NCI-H128 (cell line): ENCODE measurements around the gene CGNL1.

ENCODE experiments used
- DNase-seq: peaks from one replicate; lab custom pipeline; 2025; ENCODE audit not compliant: unreplicated experiment; lab: John Stamatoyannopoulos, UW

The CGNL1 gene

DNA sequence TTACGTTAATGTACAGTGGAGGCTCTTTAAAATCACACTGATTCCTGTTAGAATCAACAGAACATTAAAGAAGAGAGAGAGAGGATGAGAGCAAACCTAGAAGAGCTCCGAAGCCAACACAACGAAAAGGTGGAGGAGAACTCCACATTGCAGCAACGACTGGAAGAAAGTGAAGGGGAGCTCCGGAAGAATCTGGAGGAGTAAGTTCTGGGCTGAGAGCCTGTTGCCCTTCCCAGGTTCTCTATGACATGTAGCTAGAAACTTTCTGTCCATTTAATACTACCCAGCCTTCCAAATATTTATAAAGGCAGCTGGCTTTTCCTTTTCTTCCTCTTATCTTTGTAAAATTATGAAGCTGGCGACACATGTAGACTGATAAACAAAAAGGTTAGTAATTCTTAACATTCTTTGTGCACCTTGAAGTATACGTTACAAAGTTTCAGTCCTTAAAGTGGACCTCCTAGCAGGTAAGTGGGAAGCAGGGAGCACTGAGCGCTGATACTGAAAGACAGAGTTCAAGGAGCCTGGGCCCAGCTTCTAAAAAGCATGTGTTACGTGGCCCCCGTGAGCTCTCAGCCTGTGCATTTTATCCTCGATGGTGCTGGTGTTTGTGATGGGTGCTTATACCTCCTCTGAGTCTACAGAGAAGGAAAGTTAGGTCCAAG is 75.9 kb downstream of the CGNL1 start:
- DNase-seq = no peak

DNA sequence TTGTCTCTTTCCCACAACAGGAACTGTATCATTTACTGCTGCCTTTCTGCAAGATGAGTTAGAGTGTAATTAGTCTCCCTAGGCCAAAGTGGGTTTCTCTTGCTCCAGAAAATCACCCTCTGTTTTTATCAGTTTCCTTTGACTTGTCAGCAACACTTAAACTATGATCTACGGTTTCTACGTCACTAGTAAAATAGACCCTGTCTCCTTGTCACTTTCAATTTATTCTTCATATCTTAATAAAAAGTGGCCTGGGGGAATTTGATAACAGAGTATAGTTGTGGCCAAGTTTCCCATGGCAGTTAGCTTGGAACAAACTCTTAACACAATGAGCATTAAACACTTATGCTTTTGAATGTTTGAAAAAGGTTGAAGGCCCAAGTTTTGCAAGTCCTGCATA is 79.6 kb downstream of the CGNL1 start:
- no peak for DNase-seq

DNA sequence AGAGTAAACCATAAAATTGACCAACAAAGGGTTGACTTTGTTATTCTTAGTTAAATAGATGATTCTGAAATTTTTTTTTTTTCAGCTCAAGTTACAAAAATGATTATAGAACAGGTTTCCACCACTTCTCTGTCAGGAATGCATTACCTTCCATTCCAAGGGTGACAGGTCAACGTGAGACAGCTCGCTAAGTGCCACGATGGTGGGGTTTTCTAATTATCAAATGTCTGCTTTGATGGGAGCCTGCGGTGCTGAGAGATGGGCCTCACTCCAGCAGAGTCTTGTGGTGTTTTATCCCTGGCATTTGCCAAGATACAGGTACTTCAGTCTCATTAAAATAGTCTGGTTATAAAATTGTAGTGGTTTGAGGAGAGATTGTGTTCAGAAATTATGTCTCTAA is 80.3 kb downstream of the CGNL1 start:
- no peak for DNase-seq

DNA sequence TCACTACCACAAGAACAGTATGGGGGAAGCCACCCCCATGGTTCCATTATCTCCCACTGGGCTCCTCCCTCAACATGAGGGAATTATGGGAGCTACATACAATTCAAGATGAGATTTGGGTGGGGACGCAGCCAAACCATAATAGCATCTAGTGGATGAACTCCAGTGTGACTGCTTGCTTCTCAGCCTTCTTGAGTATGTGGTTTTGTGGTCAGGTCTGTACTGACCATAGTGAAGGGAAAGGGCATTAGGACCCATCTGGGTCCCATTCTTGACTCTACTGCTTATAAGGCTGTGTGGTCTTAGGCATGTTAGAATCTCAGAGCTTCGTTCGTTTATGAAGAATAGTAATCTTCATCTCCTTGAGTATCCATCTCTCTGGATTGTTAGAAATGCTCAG is 81.4 kb downstream of the CGNL1 start:
- no peak for DNase-seq

DNA sequence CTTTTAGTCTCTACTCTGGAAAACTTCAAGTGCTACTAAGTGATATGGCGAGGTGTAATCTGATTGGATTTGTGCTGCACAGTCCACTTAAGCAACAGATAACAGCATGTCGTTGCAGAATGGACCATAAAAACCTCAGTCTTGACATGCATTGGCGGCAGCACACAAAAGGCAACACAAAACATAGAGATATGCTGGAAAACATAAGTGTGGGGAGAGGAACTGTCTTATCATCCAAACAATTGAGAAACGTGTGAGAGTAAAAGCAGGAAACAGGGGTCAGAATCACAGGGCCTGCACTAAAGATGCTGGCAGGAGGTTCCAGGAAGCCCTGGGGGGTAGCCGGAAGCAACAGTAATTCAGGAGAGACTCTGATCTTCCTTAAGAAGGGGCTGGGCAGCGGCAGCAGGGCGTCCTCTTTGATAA is 82.1 kb downstream of the CGNL1 start:
- DNase-seq = no peak

DNA sequence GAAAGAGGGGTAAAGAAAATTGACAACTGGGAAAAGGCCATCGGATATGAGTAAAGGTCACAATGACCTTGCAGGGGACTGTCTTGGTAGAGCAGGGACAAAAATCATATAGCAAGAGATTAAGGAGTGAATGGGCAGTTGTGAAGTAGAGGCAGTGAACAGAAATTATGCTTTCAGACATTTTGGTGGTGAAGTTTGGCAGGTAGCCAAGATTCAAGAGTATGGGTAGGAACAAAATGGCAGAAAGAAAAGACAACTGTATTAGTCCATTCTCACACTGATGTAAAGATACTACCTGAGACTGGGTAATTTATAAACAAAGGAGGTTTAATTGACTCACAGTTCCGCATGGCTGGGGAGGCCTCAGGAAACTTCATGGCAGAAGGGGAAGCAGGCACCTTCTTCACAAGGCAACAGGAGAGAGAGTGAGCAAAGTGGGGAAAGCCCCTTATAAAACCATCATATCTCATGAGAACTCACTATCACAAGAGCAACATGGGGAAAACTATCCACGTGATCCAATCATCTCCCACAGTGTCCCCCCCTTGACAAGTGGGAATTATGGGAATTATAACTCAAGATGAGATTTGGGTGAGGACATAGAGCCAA is 84.0 kb downstream of the CGNL1 start:
- DNase-seq = no peak

DNA sequence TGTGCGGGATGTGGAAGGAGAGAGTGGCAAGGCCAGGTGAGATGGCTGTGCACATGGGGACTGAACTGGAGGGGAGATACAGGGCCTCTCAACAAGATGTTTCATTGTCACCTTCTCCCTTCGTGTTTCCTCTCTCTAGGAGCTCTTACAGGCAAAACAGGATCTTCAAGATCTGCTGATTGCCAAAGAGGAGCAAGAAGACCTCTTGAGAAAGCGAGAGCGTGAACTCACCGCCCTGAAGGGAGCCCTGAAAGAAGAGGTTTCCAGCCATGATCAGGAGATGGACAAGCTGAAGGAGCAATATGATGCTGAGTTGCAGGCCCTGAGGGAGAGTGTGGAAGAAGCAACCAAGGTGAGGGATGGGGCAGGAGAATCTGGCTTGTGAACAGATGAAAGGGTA is 85.2 kb downstream of the CGNL1 start:
- DNase-seq = no peak

DNA sequence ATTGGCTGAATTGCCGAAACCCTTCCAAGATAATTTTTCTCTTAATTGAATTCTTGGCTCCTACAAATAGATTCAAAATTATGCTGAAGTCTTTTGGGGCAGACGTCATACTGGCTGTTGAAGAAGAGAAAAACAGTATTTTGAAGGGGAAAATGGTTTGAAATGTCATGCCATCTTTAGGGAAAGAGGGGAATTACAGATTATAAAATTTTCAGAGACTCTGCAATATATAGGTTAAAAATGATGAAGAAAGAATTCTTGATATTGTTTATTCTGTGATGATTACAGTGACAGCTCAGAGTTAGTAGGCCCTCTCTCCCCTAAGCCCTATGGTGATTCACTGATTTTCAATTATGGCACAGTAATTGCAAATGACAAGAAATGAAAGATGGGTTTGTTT is 86.1 kb downstream of the CGNL1 start:
- DNase-seq = no peak

DNA sequence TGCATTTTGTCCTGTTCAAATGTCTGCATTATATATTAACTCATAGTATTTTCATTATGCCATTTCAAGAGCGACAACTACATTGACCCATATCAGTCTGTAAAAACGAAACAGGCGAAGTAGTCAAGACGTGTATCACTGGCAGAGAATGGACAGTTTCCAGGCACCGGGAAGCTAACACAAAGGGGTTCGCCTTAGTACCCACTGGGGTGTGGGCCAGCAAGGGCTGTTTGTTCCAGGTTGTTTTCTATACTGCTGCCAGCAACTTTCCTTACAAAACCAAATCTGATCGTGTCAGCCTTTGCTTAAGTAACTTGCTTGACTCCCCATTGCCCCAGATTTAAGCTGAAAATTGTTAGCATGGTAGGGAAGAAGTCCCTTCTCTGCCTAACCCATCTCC is 87.1 kb downstream of the CGNL1 start:
- no peak for DNase-seq

DNA sequence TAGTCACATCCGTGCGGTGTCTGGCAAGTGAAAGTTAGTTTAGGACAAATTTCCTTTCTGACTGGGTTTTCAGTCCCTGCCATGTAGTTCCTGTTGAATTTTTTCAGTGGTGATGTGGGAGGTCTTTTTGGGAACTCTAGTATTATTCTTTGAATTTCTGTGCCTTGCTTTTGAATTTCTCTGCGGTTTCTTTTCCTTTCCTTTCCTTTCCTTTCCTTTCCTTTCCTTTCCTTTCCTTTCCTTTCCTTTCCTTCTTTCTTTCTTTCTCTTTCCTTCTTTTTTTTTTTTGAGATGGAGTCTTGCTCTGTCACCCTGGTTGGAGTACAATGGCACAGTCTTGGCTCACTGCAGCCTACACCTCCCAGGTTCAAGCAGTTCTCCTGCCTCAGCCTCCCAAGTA is 88.2 kb downstream of the CGNL1 start:
- DNase-seq = no peak

DNA sequence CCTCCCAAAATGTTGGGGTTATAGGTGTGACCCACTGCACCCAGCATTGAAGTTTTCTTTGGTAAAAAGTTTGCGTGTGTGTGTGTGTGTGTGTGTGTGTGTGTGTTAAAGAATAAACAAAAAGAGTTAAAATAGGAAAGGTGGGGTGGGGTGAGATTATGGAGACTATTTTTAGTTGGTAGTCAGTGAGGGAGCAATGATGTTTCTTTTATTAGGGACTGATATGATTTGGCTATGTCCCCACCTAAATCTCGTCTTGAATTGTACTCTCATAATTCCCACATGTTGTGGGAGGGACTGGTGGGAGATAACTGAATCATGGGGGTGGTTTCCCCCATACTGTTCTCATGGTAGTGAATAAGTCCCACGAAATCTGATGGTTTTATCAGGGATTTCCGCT is 92.2 kb downstream of the CGNL1 start:
- no peak for DNase-seq

DNA sequence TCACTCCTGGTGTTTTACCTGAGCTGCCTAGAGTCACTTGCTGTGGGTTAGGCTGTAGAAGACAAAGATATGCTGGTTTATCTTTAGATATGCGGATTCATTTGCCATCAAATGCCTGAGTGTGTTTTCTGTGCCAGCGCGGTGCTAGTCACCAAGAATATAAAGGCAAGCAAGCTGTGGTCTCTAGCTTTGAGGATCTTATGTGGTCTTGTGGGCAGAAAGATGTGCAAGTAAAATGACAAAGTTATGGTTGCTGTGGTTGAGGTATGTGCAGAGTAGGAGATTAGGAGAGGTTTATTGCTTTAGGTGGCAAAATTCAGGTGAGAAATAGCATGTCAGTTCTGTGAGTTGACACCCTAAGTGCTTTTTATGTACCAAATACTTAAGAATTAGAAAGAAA is 94.2 kb downstream of the CGNL1 start:
- no peak for DNase-seq

DNA sequence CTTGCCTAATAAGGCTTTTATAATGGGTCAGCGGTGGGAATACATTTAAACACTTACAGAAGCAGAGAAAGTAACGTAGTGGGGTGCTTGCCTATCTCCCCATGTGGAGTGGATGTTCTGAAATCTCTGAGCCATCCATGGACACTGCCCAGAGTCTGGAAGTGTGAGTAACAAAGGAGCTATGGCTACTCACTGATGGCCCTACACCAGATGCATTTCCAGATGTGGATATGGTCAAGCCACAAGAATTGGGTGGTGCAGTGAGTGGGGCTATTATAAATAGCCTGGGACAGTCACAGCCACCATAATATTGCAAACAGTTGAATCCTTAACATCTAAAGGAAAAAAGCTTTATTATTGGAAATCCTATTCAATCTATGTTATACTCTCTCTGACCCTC is 96.6 kb downstream of the CGNL1 start:
- DNase-seq = no peak

DNA sequence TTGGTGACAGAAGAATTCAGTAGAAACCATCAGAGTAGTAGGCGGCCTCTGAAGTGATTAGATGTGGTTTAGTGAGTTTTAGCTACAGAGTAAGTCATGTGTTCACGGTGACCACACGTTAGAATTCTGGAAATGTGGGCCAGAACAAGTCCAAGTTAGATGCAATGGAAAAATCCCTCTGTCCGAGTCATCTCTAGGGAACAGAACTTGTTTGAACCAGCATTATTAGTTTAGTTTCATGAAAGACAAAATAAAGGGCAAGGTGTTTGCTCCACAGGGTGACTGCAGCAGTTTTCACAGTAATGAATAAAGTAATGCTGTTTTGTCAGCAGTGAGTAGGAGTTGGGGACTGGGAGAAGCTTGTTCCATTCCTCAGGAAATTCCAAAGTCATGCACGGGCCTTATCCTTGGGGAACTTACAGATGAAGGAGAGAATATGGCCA is 100.2 kb downstream of the CGNL1 start:
- no peak for DNase-seq

DNA sequence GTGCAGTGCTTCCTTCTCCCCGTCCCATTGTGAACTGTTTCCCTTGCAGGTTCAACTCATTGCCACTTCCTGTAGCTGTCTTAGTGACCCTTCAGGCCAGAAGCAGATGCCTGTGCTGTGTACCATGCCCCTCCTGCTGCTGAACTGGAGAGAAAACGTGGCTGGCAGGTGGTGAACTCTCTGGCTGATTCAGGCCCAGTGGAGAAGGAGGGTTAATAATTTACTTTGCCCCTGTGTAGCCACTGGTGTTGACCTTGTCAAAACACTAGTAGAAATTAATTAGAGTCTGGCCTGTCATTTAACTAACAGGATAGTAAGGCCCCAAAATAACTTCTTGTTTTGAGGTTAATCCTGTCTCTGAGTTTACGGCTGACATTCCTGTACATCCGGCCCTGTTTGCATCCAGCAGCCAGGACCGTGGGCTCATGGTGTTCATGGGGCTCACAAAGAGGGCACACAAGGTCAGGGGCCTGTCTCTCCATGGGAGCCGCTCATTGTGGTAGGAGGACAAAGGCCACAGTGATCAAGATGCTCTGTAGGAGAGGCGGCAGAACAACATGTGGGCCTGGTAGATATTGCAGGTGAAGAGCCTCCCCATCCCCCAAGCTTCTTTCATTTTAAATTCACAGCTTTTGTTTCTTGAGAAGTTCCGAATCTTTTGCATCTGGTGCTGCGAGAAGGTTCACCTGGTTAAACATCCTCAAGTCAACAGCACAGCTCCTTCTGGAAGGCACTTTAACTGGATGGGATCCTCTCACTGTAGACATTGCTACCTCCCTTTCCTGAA is 101.6 kb downstream of the CGNL1 start:
- DNase-seq = no peak

DNA sequence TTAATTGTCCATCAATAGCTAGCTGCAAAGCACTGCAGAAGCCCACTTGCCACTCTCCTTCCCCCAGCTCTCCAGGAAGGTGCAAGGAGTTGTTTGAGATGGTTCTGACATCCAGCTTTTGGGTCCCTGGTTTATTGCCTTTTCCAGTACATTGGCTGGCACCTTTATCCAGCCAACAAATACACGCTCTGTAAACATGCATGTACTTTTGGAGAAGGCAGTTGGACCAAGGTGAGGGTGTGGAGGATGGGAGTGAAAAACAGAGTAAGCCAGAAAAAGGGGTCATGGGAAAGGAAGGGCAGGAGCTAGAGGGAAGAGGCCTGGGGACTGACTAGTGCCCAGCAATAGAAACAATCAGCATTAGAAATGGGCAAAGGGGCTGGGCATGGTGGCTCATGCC is 102.7 kb downstream of the CGNL1 start:
- DNase-seq = no peak

DNA sequence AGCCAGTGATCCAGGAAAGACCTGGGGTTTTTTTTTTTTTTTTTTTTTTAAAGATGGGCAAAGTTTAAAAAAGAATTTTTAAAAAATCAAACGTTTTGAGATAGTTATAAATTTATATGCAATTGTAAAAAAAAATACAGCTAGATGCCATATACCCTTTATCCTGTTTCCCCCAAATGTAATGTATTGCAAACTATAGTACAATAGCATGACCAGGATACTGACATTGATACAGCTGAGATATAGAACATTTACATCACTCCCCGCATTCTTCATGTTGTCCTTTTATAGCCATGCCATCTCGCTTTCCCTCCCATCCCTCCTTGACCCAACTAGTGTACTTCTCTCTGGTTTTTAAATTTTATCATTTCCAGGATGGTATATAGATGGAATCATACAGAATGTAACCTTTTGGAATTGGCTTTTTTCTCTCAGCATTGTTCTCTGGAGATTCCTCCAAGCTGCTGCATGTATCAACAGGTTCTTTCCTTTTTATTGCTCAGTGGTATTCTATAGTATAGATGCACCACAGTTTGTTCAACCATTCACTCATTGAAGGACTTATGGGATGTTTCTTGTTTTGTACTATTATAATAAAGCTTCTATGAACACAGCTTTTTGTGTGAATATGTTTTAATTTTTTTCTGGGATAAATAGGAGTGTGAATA is 104.9 kb downstream of the CGNL1 start:
- DNase-seq = no peak

DNA sequence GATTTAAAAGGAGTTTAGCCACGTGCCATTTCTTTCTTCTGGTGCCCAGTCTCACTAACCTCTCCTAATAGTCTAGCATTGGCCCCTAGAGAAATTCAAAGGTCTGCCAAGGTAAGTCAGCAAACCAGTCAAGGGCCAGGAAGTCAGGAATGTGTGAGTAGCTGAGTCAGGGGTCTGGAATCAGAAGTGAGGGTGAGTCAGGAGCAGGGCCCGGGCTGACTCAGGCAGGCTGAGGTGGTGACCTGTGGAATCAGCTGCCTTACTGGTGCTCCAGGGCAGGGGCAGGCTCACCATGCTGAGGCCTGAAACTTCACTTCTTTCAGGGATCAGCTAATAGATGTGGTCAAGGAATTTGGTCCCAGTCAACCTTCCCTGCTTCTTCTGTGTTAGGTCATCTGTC is 109.6 kb downstream of the CGNL1 start:
- no peak for DNase-seq

DNA sequence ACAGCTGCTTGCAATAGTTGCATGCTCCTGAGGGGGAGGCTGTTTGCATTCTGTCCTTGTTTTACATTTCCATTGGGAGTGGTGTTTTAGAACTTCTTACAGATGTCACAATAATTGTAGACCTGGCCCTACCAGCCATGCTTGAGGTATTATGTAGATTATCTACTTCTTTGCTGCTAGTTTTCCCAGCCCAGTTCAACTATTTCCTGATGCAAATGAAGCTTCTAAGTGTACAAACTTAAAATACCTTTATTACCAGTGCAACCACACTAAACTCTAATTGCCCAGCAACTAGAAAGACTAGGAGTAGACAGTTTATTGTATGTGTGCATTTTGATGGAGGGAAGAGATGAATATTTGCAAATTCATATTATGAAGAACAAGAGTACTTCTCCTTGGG is 110.5 kb downstream of the CGNL1 start:
- no peak for DNase-seq

DNA sequence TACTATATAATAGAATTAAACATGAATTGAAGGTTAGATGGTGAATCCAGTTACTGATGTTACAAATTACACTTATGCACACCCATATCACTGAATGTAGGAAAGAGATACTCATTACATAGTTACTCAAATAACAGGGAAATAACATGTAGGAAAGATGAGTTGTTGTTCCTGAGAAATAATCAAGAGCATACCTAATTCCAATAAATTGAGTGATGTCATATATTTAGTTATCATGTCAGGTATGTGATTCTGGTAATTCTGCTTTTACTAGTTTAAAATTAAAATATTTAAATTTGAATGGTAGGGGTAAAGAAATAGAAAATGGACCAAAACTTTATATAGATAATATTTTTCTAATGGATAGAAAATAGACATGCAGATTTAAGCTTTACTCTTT is 112.8 kb downstream of the CGNL1 start:
- no peak for DNase-seq

DNA sequence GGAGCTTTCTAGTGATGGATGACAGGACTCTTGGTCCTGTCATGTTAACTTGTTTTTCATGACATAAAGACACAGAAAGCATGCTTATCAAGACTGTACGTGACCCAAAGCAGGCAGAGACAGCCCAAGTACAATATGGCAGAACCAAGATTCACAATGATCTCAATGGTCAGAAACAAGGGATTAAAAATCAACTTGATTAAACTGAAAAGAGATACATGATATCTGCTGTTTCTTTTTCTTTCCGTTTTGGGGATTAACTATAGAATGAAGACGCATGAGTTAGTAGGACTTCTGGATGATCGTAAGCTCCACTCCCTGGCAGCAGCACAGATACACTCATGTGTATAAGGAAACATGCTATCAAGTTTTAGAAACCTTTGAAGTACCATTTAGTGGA is 117.0 kb downstream of the CGNL1 start:
- no peak for DNase-seq

DNA sequence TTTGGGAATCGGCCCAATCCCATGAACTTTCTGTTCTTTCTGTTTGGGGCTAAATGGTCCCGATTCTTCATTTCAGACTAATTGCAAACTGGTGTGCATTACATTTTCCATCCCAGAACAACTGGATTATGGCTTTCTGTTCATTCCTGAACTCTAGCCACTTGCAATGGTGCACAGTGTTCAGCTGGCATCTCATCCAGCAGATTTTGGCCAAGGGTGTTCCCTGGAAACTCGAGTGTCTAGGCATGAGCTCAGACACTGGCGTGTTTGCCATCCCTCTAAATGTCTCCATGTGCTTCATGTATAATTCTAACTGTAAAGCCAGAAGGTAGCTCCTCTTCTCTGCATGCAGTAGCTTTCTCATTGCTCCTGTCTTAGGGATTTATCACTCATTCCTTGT is 118.3 kb downstream of the CGNL1 start:
- no peak for DNase-seq
